ENCODE data around the gene MTA3.

DNA sequence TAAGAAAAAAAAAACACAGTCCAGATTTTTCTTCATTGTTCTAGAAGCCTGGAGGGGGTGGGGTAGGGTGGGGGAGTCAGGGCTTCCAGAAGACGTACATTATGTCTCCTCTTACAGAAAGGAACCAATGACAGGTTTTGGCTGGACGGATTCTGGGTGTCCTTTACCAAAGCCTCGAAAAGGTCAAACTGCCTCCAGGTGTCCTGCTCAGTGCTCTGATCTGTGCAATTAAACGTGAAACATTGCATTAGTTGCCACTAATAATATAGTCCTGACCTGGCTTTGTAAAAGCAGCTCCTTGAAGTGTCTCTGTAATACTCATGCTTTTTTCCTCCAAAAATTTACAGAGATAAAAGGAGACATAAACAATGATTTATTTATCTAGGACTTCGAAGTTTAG is 11.1 kb upstream of the MTA3 start:
- TF ChIP-seq, protein P1, sequence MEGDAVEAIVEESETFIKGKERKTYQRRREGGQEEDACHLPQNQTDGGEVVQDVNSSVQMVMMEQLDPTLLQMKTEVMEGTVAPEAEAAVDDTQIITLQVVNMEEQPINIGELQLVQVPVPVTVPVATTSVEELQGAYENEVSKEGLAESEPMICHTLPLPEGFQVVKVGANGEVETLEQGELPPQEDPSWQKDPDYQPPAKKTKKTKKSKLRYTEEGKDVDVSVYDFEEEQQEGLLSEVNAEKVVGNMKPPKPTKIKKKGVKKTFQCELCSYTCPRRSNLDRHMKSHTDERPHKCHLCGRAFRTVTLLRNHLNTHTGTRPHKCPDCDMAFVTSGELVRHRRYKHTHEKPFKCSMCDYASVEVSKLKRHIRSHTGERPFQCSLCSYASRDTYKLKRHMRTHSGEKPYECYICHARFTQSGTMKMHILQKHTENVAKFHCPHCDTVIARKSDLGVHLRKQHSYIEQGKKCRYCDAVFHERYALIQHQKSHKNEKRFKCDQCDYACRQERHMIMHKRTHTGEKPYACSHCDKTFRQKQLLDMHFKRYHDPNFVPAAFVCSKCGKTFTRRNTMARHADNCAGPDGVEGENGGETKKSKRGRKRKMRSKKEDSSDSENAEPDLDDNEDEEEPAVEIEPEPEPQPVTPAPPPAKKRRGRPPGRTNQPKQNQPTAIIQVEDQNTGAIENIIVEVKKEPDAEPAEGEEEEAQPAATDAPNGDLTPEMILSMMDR (conservative IDR thresholded peaks at IDR 0.05 in 1 of 2, IDR thresholded peaks at IDR 0.05 in 1 of 2; ENCODE audit: extremely low read depth in 1 of 2, insufficient read depth in 1 of 2, low read depth in 1 of 2, low read length in 2 of 2): no peak
- TF ChIP-seq EZH2 (IDR thresholded peaks at IDR 0.05; ENCODE audit: borderline replicate concordance, low read length): no peak
